NK-92 (cell line): ENCODE data around the gene TLE1.

ENCODE experiments used
- DNase-seq: peaks from one replicate; lab custom pipeline; 2025; ENCODE audit not compliant: unreplicated experiment; lab: John Stamatoyannopoulos, UW

TLE1 gene

GRCh38 chr9:81686614-81687520 is 2.5 kb downstream of the TLE1 start:
- no peak for DNase-seq

- DNase-seq: no peak
Measured at GRCh38 chr9:81685763-81686613, 3.4 kb downstream of the TLE1 start.

- no peak for DNase-seq
Measured at GRCh38 chr9:81684635-81685034, 4.7 kb downstream of the TLE1 start.

GRCh38 chr9:81683704-81684103 is 5.6 kb downstream of the TLE1 start:
- DNase-seq: no peak

- DNase-seq: no peak
Measured at GRCh38 chr9:81683238-81683637, 6.1 kb downstream of the TLE1 start.

- DNase-seq: no peak
Measured at GRCh38 chr9:81682797-81683196, 6.5 kb downstream of the TLE1 start.

GRCh38 chr9:81682177-81682576 is 7.2 kb downstream of the TLE1 start:
- no peak for DNase-seq

- DNase-seq: no peak
Measured at GRCh38 chr9:81680506-81680905, 8.8 kb downstream of the TLE1 start.

GRCh38 chr9:81680006-81680405 is 9.3 kb downstream of the TLE1 start:
- DNase-seq: no peak

- DNase-seq: no peak
Measured at GRCh38 chr9:81678088-81678487, 11.3 kb downstream of the TLE1 start.

GRCh38 chr9:81676395-81676794 is 13.0 kb downstream of the TLE1 start:
- no peak for DNase-seq

- DNase-seq: no peak
Measured at GRCh38 chr9:81673310-81673709, 16.0 kb downstream of the TLE1 start.

- no peak for DNase-seq
Measured at GRCh38 chr9:81671880-81672280, 17.5 kb downstream of the TLE1 start.

- no peak for DNase-seq
Measured at GRCh38 chr9:81669866-81670265, 19.5 kb downstream of the TLE1 start.

- no peak for DNase-seq
Measured at GRCh38 chr9:81669041-81669651, 20.2 kb downstream of the TLE1 start.

- no peak for DNase-seq
Measured at GRCh38 chr9:81666123-81666522, 23.2 kb downstream of the TLE1 start.

GRCh38 chr9:81665322-81665871 is 23.9 kb downstream of the TLE1 start:
- DNase-seq: no peak

- no peak for DNase-seq
Measured at GRCh38 chr9:81664638-81665222, 24.6 kb downstream of the TLE1 start.

GRCh38 chr9:81661339-81661738 is 28.0 kb downstream of the TLE1 start:
- DNase-seq: no peak

GRCh38 chr9:81656871-81657337 is 32.4 kb downstream of the TLE1 start:
- no peak for DNase-seq

- DNase-seq: no peak
Measured at GRCh38 chr9:81656004-81656403, 33.3 kb downstream of the TLE1 start.
